CD14-positive monocyte (primary cell): ENCODE data around the gene APP. TPM values are rescaled to one million over a fixed set of nuclear protein-coding genes. Genes with fewer than 3 reads are reported as not detected.

Source experiments
- DNase-seq, 3 donors: peaks; one replicate each; pipeline ENCODE4 v3.0.0-alpha.2; 2011 to 2022
- H2AFZ ChIP-seq: 2 replicates; pipeline ENCODE4 v1.6.0; 2012; ENCODE audit warnings: mild to moderate bottlenecking, low read depth, low read length, inconsistent platforms; ENCODE audit not compliant: insufficient read depth, poor library complexity, severe bottlenecking
- H3K27ac ChIP-seq, 2 donors: 1 replicate in 1 of 2; 2 replicates in 1 of 2; pipeline ENCODE4 v1.5.1; 2012 to 2013; ENCODE audit warnings: low read length in 2 of 2, control low read depth in 1 of 2, inconsistent platforms in 1 of 2, low read depth in 1 of 2, mild to moderate bottlenecking in 1 of 2
- H3K27me3 ChIP-seq, 2 donors: one replicate each; pipeline versions ENCODE4 v1.6.0 to v1.6.1; 2011 to 2013; ENCODE audit warnings: low read length in 2 of 2; ENCODE audit not compliant: control insufficient read depth in 2 of 2, insufficient read depth in 2 of 2
- H3K36me3 ChIP-seq, 2 donors: replicated peaks in 1 of 2; 1 replicate in 1 of 2; 2 replicates in 1 of 2; pipeline versions ENCODE4 v1.5.1 to v1.6.1; 2012 to 2013; ENCODE audit warnings: low read length in 2 of 2, control low read depth in 1 of 2, inconsistent platforms in 1 of 2, mild to moderate bottlenecking in 1 of 2; ENCODE audit not compliant: insufficient read depth in 2 of 2, control insufficient read depth in 1 of 2
- H3K4me1 ChIP-seq, 2 donors: 1 replicate in 1 of 2; 2 replicates in 1 of 2; pipeline versions ENCODE4 v1.5.1 to v1.6.1; 2012 to 2013; ENCODE audit warnings: low read length in 2 of 2, control low read depth in 1 of 2, inconsistent platforms in 1 of 2, mild to moderate bottlenecking in 1 of 2, moderate library complexity in 1 of 2; ENCODE audit not compliant: insufficient read depth in 2 of 2, control insufficient read depth in 1 of 2
- H3K4me2 ChIP-seq: replicated peaks from 2 replicates; pipeline ENCODE3; 2012; ENCODE audit warnings: low read length, moderate library complexity, mild to moderate bottlenecking; ENCODE audit not compliant: poor library complexity, severe bottlenecking; ENCODE audit errors: extremely low read depth
- H3K4me3 ChIP-seq, 3 experiments: fragments of 200-600 bp in 1 of 3; sonication (generic) in 1 of 3; replicated peaks in 1 of 3; 1 replicate in 2 of 3; 2 replicates in 1 of 3; pipeline ENCODE4 v1.5.1; 2011 to 2013; ENCODE audit warnings: low read length in 3 of 3, mild to moderate bottlenecking in 3 of 3, control low read depth in 2 of 3, low read depth in 2 of 3, inconsistent platforms in 1 of 3, moderate library complexity in 1 of 3
- H3K79me2 ChIP-seq: 2 replicates; pipeline ENCODE4 v1.6.0; 2012; ENCODE audit warnings: mild to moderate bottlenecking, control low read depth, inconsistent platforms, low read length, moderate library complexity; ENCODE audit not compliant: insufficient read depth
- H3K9ac ChIP-seq: 2 replicates; pipeline ENCODE4 v1.6.0; 2017; ENCODE audit warnings: low read length, mild to moderate bottlenecking; ENCODE audit not compliant: insufficient read depth, poor library complexity, severe bottlenecking
- H3K9me3 ChIP-seq, 2 donors: replicated peaks in 1 of 2; 1 replicate in 1 of 2; 2 replicates in 1 of 2; pipeline versions ENCODE4 v1.5.1 to v1.6.1; 2012 to 2013; ENCODE audit warnings: low read length in 2 of 2, control low read depth in 1 of 2; ENCODE audit not compliant: control insufficient read depth in 1 of 2, insufficient read depth in 1 of 2
- H4K20me1 ChIP-seq: 2 replicates; pipeline ENCODE4 v1.6.0; 2012; ENCODE audit warnings: mild to moderate bottlenecking, low read length, control low read depth, moderate library complexity; ENCODE audit not compliant: insufficient read depth
- H3K27ac Mint-ChIP-seq, 7 donors: one replicate each; pipeline ENCODE4 v1.8.0; 2020; ENCODE audit warnings: mild to moderate bottlenecking in 7 of 7, mixed read lengths in 7 of 7, moderate library complexity in 6 of 7, inconsistent platforms in 2 of 7
- H3K27me3 Mint-ChIP-seq, 3 donors: one replicate each; pipeline ENCODE4 v1.8.0; 2021 to 2022; ENCODE audit warnings: low read depth in 3 of 3, mild to moderate bottlenecking in 3 of 3, mixed read lengths in 3 of 3, moderate library complexity in 3 of 3, inconsistent platforms in 1 of 3
- H3K36me3 Mint-ChIP-seq, 2 donors: one replicate each; pipeline ENCODE4 v1.8.0; 2020; ENCODE audit warnings: mixed read lengths in 2 of 2, inconsistent platforms in 1 of 2, mild to moderate bottlenecking in 1 of 2
- H3K4me1 Mint-ChIP-seq: one replicate; pipeline ENCODE4 v1.8.0; 2020; ENCODE audit warnings: mild to moderate bottlenecking, mixed read lengths
- H3K4me3 Mint-ChIP-seq, 2 donors: one replicate each; pipeline ENCODE4 v1.8.0; 2020; ENCODE audit warnings: mild to moderate bottlenecking in 2 of 2, mixed read lengths in 2 of 2, moderate library complexity in 1 of 2
- H3K9me3 Mint-ChIP-seq, 7 donors: one replicate each; pipeline ENCODE4 v1.8.0; 2020 to 2022; ENCODE audit warnings: mixed read lengths in 7 of 7, mild to moderate bottlenecking in 6 of 7, moderate library complexity in 6 of 7, inconsistent platforms in 2 of 7
- CTCF ChIP-seq: fragments of 200-600 bp; IDR thresholded peaks from one replicate; pipeline ENCODE4 v1.8.0; 2022; ENCODE audit warnings: antibody characterized with exemption, mild to moderate bottlenecking
- WGBS: methylation state at CpG from one replicate; pipeline ENCODE4 v1.1.5; 2013; ENCODE audit warnings: missing lambda C conversion rate; ENCODE audit not compliant: insufficient coverage; 5-methylcytosine and 5-hydroxymethylcytosine counted together
- intact Hi-C, 2 donors: fragments of 100-400 bp; cut with micrococcal nuclease; formaldehyde crosslinking; loops; one replicate each; pipeline versions ENCODE4 v1.15.0 to v1.15.1; 2023
- polyA plus RNA-seq, 3 donors: library from polyadenylated mRNA; depleted of rRNA in 1 of 3; unstranded in 2 of 3; stranded (reverse) in 1 of 3; fragments of 300-500 nt in 2 of 3; fragments of >200 nt in 1 of 3; fragmentation: Illumina TruSeq in 2 of 3; gene quantifications; 1 replicate in 2 of 3; 2 replicates in 1 of 3; pipeline ENCODE4 v1.2.3, GENCODE V29; 2012 to 2021

APP gene
- polyA plus RNA-seq, 3 donors = 28.0 to 118 (median 35.1) TPM

DNA sequence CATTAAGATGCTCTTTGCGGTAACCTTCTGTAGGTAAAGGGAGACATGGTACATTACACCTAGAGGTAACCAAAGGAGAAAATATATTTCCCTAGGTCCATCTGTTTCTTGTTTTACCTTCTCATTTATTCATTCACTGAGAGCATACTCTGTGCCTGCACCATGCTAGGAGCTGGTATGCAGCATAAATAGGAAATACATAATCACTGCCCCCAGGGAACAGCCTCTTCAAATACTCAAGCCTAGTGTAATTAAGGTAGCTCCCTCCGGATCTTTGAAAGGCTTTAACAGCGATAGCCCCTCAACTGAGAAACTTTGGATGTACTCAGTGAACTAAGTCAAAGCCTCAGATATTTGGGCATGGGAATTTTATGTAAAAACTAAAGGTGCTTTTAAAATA, 312.2 kb downstream of the APP start:
- Histone ChIP-seq H3K4me3 (no peak overlapping the region), H3K36me3 (no peaks in the 10 kb centered on the region), H4K20me1 (no peaks in the 10 kb centered on the region), H3K79me2 (no peaks in the 10 kb centered on the region), H3K9ac (no peak overlapping the region), H3K27me3 (no peaks in the 10 kb centered on the region), H3K9me3 (no peaks in the 10 kb centered on the region), H3K4me2 (no peak overlapping the region), H2AFZ (no peak overlapping the region), H3K27ac (no peak overlapping the region), H3K4me1 (no peaks in the 10 kb centered on the region)
- H3K27me3 Mint-ChIP-seq = peaks cover 0 to 2% (median 0%) of the 10 kb centered on the region in 3 donors
- no peaks in the 10 kb centered on the region for H3K36me3 Mint-ChIP-seq
- H3K4me1 Mint-ChIP-seq = no peaks in the 10 kb centered on the region
- intact Hi-C loops = no loop called here
- DNase-seq = no peak
- no peak for TF ChIP-seq CTCF
- no peaks in the 10 kb centered on the region for H3K9me3 Mint-ChIP-seq
- no peak overlapping the region for H3K4me3 Mint-ChIP-seq
- WGBS = no CpG with 5 or more reads among the region's 3 CpGs
- no peak overlapping the region for H3K27ac Mint-ChIP-seq

DNA sequence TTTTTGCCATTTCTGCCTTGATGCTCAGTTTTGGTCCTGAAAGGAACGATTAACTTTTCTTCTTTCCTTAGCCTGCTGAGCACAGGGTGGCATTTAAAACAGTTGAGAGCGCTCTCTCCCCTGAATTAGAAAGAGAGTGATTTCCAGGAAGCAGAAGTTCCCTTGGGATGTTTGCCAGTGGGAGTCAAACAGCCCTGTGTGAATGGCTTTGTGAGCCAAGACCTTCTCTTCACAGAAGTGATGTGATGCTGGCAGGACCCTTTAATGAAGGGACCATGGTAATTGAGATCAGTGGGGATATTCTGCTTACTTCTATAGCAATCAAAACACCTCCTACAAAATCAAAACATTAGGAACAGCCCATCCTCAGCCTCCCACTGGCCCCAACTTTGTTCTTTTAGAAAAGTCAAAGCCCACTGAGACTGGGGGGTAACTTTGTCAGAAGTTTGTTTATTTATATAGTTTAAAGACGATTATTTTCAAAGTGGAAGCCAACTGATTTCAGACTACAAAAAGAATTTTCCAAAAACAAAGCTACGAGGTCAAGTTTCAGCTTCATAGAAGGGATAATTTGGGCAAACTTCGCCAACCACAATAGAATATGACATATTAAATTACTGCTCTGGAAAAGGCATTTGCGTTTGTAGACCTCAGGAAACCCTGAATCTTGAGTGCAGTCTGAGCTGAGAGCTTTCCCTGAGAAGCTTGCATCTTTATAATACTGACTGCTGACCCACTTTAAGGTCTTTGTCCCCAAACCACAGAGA, 313.1 kb downstream of the APP start:
- Histone ChIP-seq H3K79me2 (no peaks in the 10 kb centered on the region), H3K36me3 (no peaks in the 10 kb centered on the region), H3K27ac (no peak overlapping the region), H3K4me3 (no peak overlapping the region), H3K9ac (no peak overlapping the region), H3K4me2 (no peak overlapping the region), H4K20me1 (no peaks in the 10 kb centered on the region), H3K27me3 (no peaks in the 10 kb centered on the region), H3K9me3 (no peaks in the 10 kb centered on the region), H3K4me1 (no peaks in the 10 kb centered on the region), H2AFZ (no peak overlapping the region)
- no peaks in the 10 kb centered on the region for H3K4me1 Mint-ChIP-seq
- H3K4me3 Mint-ChIP-seq = no peak overlapping the region
- peaks cover 0 to 2% (median 0%) of the 10 kb centered on the region in 3 donors for H3K27me3 Mint-ChIP-seq
- WGBS = no CpG with 5 or more reads among the region's 6 CpGs
- no peak for DNase-seq
- H3K36me3 Mint-ChIP-seq = no peaks in the 10 kb centered on the region
- no peak overlapping the region for H3K27ac Mint-ChIP-seq
- H3K9me3 Mint-ChIP-seq = no peaks in the 10 kb centered on the region
- no peak for TF ChIP-seq CTCF
- intact Hi-C loops = no loop called here
